H1 (cell line): ENCODE measurements around the gene GADD45B. TPM values are rescaled to one million over a fixed set of nuclear protein-coding genes. Genes with fewer than 3 reads are reported as not detected.

Experiments
- CTCF ChIA-PET: fragments of 300-600 bp; sonication (Branson Sonifier 250); formaldehyde crosslinking; loops from one replicate; lab custom pipeline; 2021; ENCODE audit not compliant: partially characterized antibody; lab: Charles Lee
- POLR2A ChIA-PET: fragments of 300-600 bp; sonication (Branson Sonifier 250); formaldehyde crosslinking; loops from one replicate; lab custom pipeline; 2021; ENCODE audit warnings: inconsistent platforms; ENCODE audit not compliant: partially characterized antibody; lab: Charles Lee
- DNase-seq, 2 experiments: peaks; one replicate each; pipeline versions ENCODE4 v3.0.0 to v3.0.0-alpha.2; 2010 to 2022; ENCODE audit warnings: low spot score in 2 of 2, low read depth in 1 of 2, mixed read lengths in 1 of 2
- FAIRE-seq: peaks from 2 replicates; lab custom pipeline; 2011; peaks lifted over from hg19 to GRCh38; lab: Jason Lieb, UNC
- H2AFZ ChIP-seq: 2 replicates; pipeline ENCODE4 v1.8.1; 2012; ENCODE audit warnings: low read length, inconsistent platforms
- H2AK5ac ChIP-seq: 2 replicates; pipeline ENCODE4 v1.6.1; 2013; ENCODE audit warnings: low read depth, low read length
- H2BK120ac ChIP-seq: replicated peaks from 2 replicates; pipeline ENCODE3; 2013; ENCODE audit warnings: low read depth, low read length, inconsistent platforms
- H2BK12ac ChIP-seq: 2 replicates; pipeline ENCODE4 v1.6.1; 2013; ENCODE audit warnings: low read depth, low read length
- H2BK15ac ChIP-seq: 2 replicates; pipeline ENCODE4 v1.6.1; 2013; ENCODE audit warnings: low read length
- H2BK20ac ChIP-seq: 2 replicates; pipeline ENCODE4 v1.6.1; 2013; ENCODE audit warnings: low read length
- H2BK5ac ChIP-seq: 2 replicates; pipeline ENCODE4 v1.6.1; 2013; ENCODE audit warnings: low read depth, low read length
- H3K14ac ChIP-seq: 2 replicates; pipeline ENCODE4 v1.6.1; 2013; ENCODE audit warnings: inconsistent platforms; ENCODE audit not compliant: insufficient read length
- H3K18ac ChIP-seq: 2 replicates; pipeline ENCODE4 v1.6.1; 2013; ENCODE audit warnings: low read length; ENCODE audit errors: extremely low read depth
- H3K23ac ChIP-seq: 2 replicates; pipeline ENCODE4 v1.6.1; 2013; ENCODE audit warnings: inconsistent platforms; ENCODE audit not compliant: insufficient read length
- H3K23me2 ChIP-seq: 2 replicates; pipeline ENCODE4 v1.6.1; 2013; ENCODE audit warnings: low read depth, low read length
- H3K27ac ChIP-seq: 2 replicates; pipeline ENCODE4 v1.6.1; 2011; ENCODE audit warnings: low read depth, low read length, inconsistent platforms
- H3K27me3 ChIP-seq, 4 experiments: replicated peaks in 1 of 4; 1 replicate in 1 of 4; 2 replicates in 3 of 4; pipeline versions ENCODE4 v1.6.1 to v1.8.1; 2011 to 2013; ENCODE audit warnings: low read length in 3 of 4, mild to moderate bottlenecking in 3 of 4, inconsistent platforms in 2 of 4, mixed read lengths in 2 of 4, moderate library complexity in 1 of 4; ENCODE audit not compliant: control insufficient read depth in 3 of 4, insufficient read depth in 3 of 4; ENCODE audit errors: extremely low read depth in 1 of 4
- H3K36me3 ChIP-seq, 4 experiments: 2 replicates each; pipeline versions ENCODE4 v1.6.1 to v1.8.1; 2011 to 2013; ENCODE audit warnings: mild to moderate bottlenecking in 4 of 4, low read length in 3 of 4, moderate library complexity in 2 of 4, control low read depth in 1 of 4, inconsistent platforms in 1 of 4; ENCODE audit not compliant: insufficient read depth in 4 of 4, control insufficient read depth in 2 of 4
- H3K4ac ChIP-seq: replicated peaks from 2 replicates; pipeline ENCODE3; 2013; ENCODE audit warnings: low read length, low read depth, mixed read lengths, inconsistent platforms; ENCODE audit not compliant: insufficient read length
- H3K4me1 ChIP-seq, 4 experiments: replicated peaks in 1 of 4; 1 replicate in 1 of 4; 2 replicates in 3 of 4; pipeline versions ENCODE4 v1.6.1 to v1.8.1; 2011 to 2013; ENCODE audit warnings: low read length in 3 of 4, inconsistent platforms in 2 of 4, mixed read lengths in 1 of 4; ENCODE audit not compliant: insufficient read depth in 4 of 4, control insufficient read depth in 3 of 4
- H3K4me2 ChIP-seq, 2 experiments: 2 replicates each; pipeline versions ENCODE4 v1.6.1 to v1.8.1; 2011 to 2013; ENCODE audit warnings: low read depth in 2 of 2, low read length in 2 of 2, control low read depth in 1 of 2, inconsistent platforms in 1 of 2, mild to moderate bottlenecking in 1 of 2; ENCODE audit not compliant: insufficient read depth in 1 of 2
- H3K4me3 ChIP-seq, 4 experiments: fragments of 200-600, 300-600 bp in 1 of 4; sonication (generic), shearing (Covaris generic), sonication (Bioruptor Twin) in 1 of 4; 2 replicates each; pipeline versions ENCODE4 v1.5.1 to v1.8.1; 2011 to 2016; ENCODE audit warnings: low read length in 4 of 4, low read depth in 3 of 4, control low read depth in 2 of 4, inconsistent platforms in 2 of 4, mild to moderate bottlenecking in 2 of 4, mixed read lengths in 1 of 4, moderate library complexity in 1 of 4; ENCODE audit not compliant: insufficient read depth in 2 of 4; ENCODE audit errors: extremely low read depth in 1 of 4
- H3K56ac ChIP-seq: replicated peaks from 2 replicates; pipeline ENCODE3; 2013; ENCODE audit warnings: low read depth, mild to moderate bottlenecking, mixed read lengths, low read length, inconsistent platforms; ENCODE audit not compliant: insufficient read length
- H3K79me1 ChIP-seq: 2 replicates; pipeline ENCODE4 v1.6.1; 2013; ENCODE audit warnings: low read depth, low read length, control low read depth
- H3K79me2 ChIP-seq, 2 experiments: 2 replicates each; pipeline versions ENCODE4 v1.6.1 to v1.8.1; 2012 to 2013; ENCODE audit warnings: low read length in 2 of 2, mild to moderate bottlenecking in 2 of 2, inconsistent platforms in 1 of 2; ENCODE audit not compliant: insufficient read depth in 2 of 2, control insufficient read depth in 1 of 2
- H3K9ac ChIP-seq, 4 experiments: replicated peaks in 1 of 4; 1 replicate in 1 of 4; 2 replicates in 3 of 4; pipeline versions ENCODE4 v1.6.1 to v1.8.1; 2011 to 2013; ENCODE audit warnings: low read depth in 3 of 4, low read length in 3 of 4, control low read depth in 2 of 4, mild to moderate bottlenecking in 2 of 4, moderate library complexity in 2 of 4, inconsistent platforms in 1 of 4; ENCODE audit errors: extremely low read depth in 1 of 4
- H3K9me3 ChIP-seq, 2 experiments: 2 replicates each; pipeline versions ENCODE4 v1.6.1 to v1.8.1; 2012 to 2013; ENCODE audit warnings: mild to moderate bottlenecking in 2 of 2, moderate library complexity in 2 of 2, control low read depth in 1 of 2, inconsistent platforms in 1 of 2, low read depth in 1 of 2, low read length in 1 of 2, mixed read lengths in 1 of 2; ENCODE audit not compliant: insufficient read depth in 2 of 2
- H4K20me1 ChIP-seq, 2 experiments: replicated peaks in 1 of 2; 2 replicates each; pipeline versions ENCODE3 to v1.8.1; 2011 to 2013; ENCODE audit warnings: inconsistent platforms in 2 of 2, low read length in 2 of 2, mild to moderate bottlenecking in 1 of 2; ENCODE audit not compliant: insufficient read depth in 2 of 2, control insufficient read depth in 1 of 2
- H4K5ac ChIP-seq: 2 replicates; pipeline ENCODE4 v1.6.1; 2013; ENCODE audit warnings: low read length, low read depth, mixed read lengths, inconsistent platforms; ENCODE audit not compliant: insufficient read length
- H4K8ac ChIP-seq: 2 replicates; pipeline ENCODE4 v1.8.0; 2013; ENCODE audit warnings: mild to moderate bottlenecking, moderate library complexity, low read length, inconsistent platforms; ENCODE audit not compliant: insufficient read depth; ENCODE audit errors: extremely low read depth
- H4K91ac ChIP-seq: replicated peaks from 2 replicates; pipeline ENCODE3; 2013; ENCODE audit warnings: low read length, mixed read lengths, inconsistent platforms; ENCODE audit not compliant: insufficient read length
- KDM1A ChIP-seq: fragments of 200-600, 300-600 bp; sonication (generic); IDR thresholded peaks from 2 replicates; pipeline ENCODE4 v1.7.1; 2016; ENCODE audit warnings: mild to moderate bottlenecking, low read length, borderline replicate concordance
- POLR2AphosphoS5 ChIP-seq: IDR thresholded peaks from 2 replicates; pipeline ENCODE4 v1.6.1; 2011; ENCODE audit warnings: low read depth, low read length
- WGBS, 2 experiments: shearing (Covaris generic) in 1 of 2; methylation state at CpG; one replicate each; pipeline versions ENCODE4 v1.1.6 to v1.1.7; 2013 to 2015; ENCODE audit warnings: low lambda C conversion rate in 2 of 2, mixed read lengths in 2 of 2, inconsistent platforms in 1 of 2, low coverage in 1 of 2, missing lambda C conversion rate in 1 of 2; ENCODE audit not compliant: insufficient replicate concordance in 2 of 2, insufficient coverage in 1 of 2, insufficient read length in 1 of 2; ENCODE audit errors: extremely low coverage in 1 of 2, missing lambda C conversion rate in 1 of 2; 5-methylcytosine and 5-hydroxymethylcytosine counted together
- polyA plus RNA-seq, 7 experiments: library from polyadenylated mRNA; depleted of rRNA in 3 of 7; stranded (reverse) in 5 of 7; unstranded in 2 of 7; fragments of >200 nt in 5 of 7; fragments of 200-250 nt in 2 of 7; gene quantifications; 1 replicate in 5 of 7; 2 replicates in 1 of 7; 4 replicates in 1 of 7; pipeline versions ENCODE4 v1.2.1 to v1.2.3, GENCODE V29; 2011 to 2013; ENCODE audit warnings: missing spikeins in 2 of 7, mixed read lengths in 2 of 7
- total RNA-seq: library from RNA; stranded (reverse); fragmentation: NEBNext Ultra II Directional; extraction: Animal tissue kit (Norgen Biotek cat#: 25700); gene quantifications from 2 replicates; pipeline ENCODE4 v1.2.1, GENCODE V29; 2021
- TF ChIP-seq, protein P1 (sequence below): IDR thresholded peaks from 2 replicates; pipeline ENCODE4 v1.6.1; 2012; ENCODE audit warnings: inconsistent platforms

Gene GADD45B
- total and polyA plus RNA-seq, 2 of the 8 experiments (the other 6 are each of a cell fraction or from before 2014, with no cell fraction given): 7.4 to 11.4 TPM

GRCh38 chr19:2454199-2454961 is 21.5 kb upstream of the GADD45B start:
- peaks cover 25 to 68% of the 10 kb centered on the region in 2 experiments for H3K79me2 ChIP-seq
- H2BK15ac ChIP-seq: no peak overlapping the region
- H3K23ac ChIP-seq: no peak overlapping the region
- no peaks in the 10 kb centered on the region; a peak in 1 of 8 replicates for H3K36me3 ChIP-seq
- H3K79me1 ChIP-seq: peaks cover 9% of the 10 kb centered on the region
- POLR2A ChIA-PET: interaction anchor here (3.5 to 6.4 kb wide), 3 partner anchors 11 to 26 kb away, joined by 14 to 76 read pairs (median 45); partner anchors contain the start of genes GADD45B and TIMM13
- H3K56ac ChIP-seq: no peak overlapping the region
- H2BK120ac ChIP-seq: no peak overlapping the region
- no peak for TF ChIP-seq POLR2AphosphoS5
- TF ChIP-seq, protein P1, sequence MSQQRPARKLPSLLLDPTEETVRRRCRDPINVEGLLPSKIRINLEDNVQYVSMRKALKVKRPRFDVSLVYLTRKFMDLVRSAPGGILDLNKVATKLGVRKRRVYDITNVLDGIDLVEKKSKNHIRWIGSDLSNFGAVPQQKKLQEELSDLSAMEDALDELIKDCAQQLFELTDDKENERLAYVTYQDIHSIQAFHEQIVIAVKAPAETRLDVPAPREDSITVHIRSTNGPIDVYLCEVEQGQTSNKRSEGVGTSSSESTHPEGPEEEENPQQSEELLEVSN: peak; percentile 51; the same call in 1 of the 2 replicates
- TF ChIP-seq KDM1A: 0 out of 2 replicates have a peak, but pooled peaks have one; percentile 23
- TF ChIP-seq, all 59 proteins: peak for 2
- Histone ChIP-seq H3K9me3 (no peaks in the 10 kb centered on the region), H4K5ac (no peak overlapping the region), H2BK5ac (no peak overlapping the region), H3K4me1 (peaks cover 0 to 5% (median 3%) of the 10 kb centered on the region in 4 experiments; a peak in 5 of 7 replicates), H2BK12ac (0 out of 2 replicates have a peak overlapping the region, but pooled peaks have one; percentile 9), H4K20me1 (peaks cover 30 to 31% of the 10 kb centered on the region in 2 experiments), H3K27me3 (no peaks in the 10 kb centered on the region), H2BK20ac (no peak overlapping the region), H3K27ac (no peak overlapping the region), H3K4me2 (peak overlapping the region; percentile 25 to 81; a peak in 3 of 4 replicates), H3K9ac (no peak overlapping the region), H3K4ac (no peak overlapping the region), H4K8ac (0 out of 2 replicates have a peak overlapping the region, but pooled peaks have one; percentile 14), H4K91ac (no peak overlapping the region), H2AFZ (no peak overlapping the region), H3K14ac (no peak overlapping the region), H3K4me3 (peak overlapping the region in 1 of 4 experiments; percentile 100; a peak in 1 of 8 replicates), H3K23me2 (no peaks in the 10 kb centered on the region), H3K18ac (no peak overlapping the region), H2AK5ac (no peak overlapping the region)
- no peak for DNase-seq
- FAIRE-seq: no peak
- 90% methylated on average over 16 of the region's 19 CpGs; no CpG with 5 or more reads in 1 of the 2 experiments for WGBS, 2 experiments
- CTCF ChIA-PET: interaction anchor here (1.0 to 3.8 kb wide), 5 partner anchors 13 to 160 kb away, joined by 3 to 15 read pairs (median 3); no protein-coding TSS in a partner anchor
